ENCODE results near the gene NOTCH4. TPM values are rescaled to one million over a fixed set of nuclear protein-coding genes. Genes with fewer than 3 reads are reported as not detected.
"Not testable (repeated sequence)": the region's sequence is repeated elsewhere in the genome, so short reads cannot be mapped to it uniquely, and the experiment has no call there.

The NOTCH4 gene
- total RNA-seq, 2 experiments from 2014 or later: 0.50 TPM; not detected in 1

DNA sequence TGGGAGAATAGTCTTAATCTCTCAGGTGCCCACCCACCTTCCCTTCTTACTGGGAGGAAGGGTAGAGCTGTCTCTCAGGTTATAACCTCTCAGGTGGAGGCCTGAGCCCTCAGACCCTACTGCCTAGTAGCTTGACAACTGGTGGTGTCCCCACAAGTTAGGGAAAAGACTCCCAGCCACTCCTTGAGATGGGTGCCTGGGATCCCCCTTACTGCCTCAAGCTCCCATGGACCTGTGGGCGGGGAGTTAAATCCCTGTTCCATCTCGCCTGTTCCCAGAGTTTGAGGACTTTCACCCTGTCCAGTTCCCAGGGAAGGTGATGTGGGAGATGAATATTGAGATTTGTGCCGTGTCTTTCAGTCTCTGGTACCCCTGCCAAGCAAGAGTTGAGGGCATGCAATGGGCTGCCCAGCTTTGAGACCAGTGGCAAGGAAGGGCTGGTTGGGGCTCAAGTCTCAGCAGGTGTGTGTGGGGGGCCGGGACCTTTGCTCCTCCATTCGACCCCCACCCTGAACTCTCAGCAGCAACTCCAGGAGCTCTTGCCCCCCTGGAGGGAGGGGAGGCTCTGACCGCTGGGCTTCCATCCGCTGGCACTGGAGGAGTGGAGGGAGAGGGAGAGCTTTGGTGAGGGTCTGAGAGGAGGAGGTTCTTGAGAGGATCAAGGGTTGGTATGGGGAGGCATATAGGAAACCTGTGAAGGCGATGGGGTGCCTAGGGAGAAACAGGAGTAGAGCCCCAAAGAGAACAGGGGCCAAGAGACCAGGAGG, 32.8 kb downstream of the NOTCH4 start:
- DNase-seq: peak; percentile 23
- Mint-ChIP-seq H3K36me3 (ENCODE audit: low read depth) (peaks cover 35% of the 10 kb centered on the region), H3K4me3 (peak overlapping the region; percentile 95), H3K9me3 (no peaks in the 10 kb centered on the region), H3K27me3 (ENCODE audit: low read depth) (no peaks in the 10 kb centered on the region), H3K4me1 (ENCODE audit: low read depth) (peaks cover 59% of the 10 kb centered on the region), H3K27ac (peak overlapping the region; percentile 99)
- intact Hi-C loops (cut with micrococcal nuclease): loop anchor here (1.0 to 10.0 kb wide), 6 partner anchors 13 to 1014 kb away; partner anchors contain the start of genes ATF6B, ATP6V1G2, CLIC1 and DDX39B
- CTCF ChIA-PET: no interaction called here

DNA sequence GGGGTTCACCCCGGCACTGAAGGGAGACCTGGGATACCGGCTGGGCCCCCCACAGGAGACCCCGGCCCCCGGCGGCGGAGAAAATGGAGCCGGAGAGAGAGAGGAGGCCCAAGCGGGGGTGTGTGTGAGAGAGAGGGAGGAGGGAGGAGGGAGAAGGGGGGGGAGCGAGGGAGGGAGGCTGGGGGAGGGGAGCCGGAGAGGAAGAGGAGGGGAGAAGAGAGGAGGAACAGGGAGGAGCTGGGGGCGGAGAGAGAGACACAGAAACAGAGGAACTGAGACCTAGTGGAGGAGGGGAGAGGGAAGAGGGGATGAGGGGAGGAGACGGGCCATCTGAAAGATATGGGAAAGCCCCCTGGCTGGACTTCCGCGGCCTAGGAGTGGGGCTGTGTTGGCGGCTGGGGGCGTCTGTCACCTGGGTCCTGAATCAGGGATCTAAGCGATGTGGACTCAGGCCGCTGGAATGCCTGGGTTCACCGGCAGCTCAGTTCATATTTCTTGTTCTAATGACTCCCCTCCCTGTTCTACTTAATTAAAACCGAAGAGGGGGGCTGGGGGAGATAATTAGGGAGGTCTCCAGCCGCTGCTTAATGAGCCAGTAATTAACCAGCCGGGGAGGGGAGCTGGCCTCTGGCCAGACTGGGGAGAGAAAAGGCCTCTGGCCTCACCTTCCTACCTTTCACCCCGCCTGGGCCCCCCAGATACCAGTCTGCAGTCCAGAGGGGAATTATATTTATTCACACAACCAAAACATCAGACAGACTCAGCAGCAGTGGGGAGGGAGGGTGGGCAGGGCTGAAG, 33.6 kb downstream of the NOTCH4 start, which contains the start of gene PBX2:
Gene PBX2, minus strand, starts transcription at position 149 of the 798 bp plus-strand sequence. CDS start 287 bp downstream, outside the sequence.
- Mint-ChIP-seq H3K9me3 (no peaks in the 10 kb centered on the region), H3K36me3 (ENCODE audit: low read depth) (peaks cover 40% of the 10 kb centered on the region), H3K27me3 (ENCODE audit: low read depth) (no peaks in the 10 kb centered on the region), H3K4me3 (peak within 1 kb of the TSS; percentile 95), H3K27ac (peak within 1 kb of the TSS; percentile 99), H3K4me1 (ENCODE audit: low read depth) (peaks cover 66% of the 10 kb centered on the region)
- CTCF ChIA-PET: no interaction called here
- DNase-seq: peak; percentile 93
- intact Hi-C loops (cut with micrococcal nuclease): loop anchor here (1.0 to 10.0 kb wide), 6 partner anchors 12 to 1015 kb away; partner anchors contain the start of genes ATF6B, ATP6V1G2, CLIC1 and DDX39B

DNA sequence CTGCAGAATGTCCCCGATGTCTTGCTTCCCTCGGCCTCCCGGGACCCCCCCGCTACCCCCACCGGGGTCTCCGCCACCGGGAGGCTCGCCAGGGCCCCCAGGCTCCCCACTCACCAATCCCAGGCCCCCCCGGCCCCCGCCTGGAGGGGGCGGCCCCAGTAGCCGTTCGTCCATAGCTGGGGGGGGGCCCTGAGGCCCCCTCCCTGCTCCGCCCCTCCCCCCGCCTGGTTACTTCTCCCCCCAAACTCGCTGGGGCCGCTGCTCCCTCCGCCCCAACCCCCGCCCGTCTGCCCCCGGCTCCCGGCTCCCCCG, 34.2 kb downstream of the NOTCH4 start:
- peak overlapping the region; percentile 78 for H3K4me3 Mint-ChIP-seq
- no peaks in the 10 kb centered on the region for H3K27me3 Mint-ChIP-seq (ENCODE audit: low read depth)
- no peak for DNase-seq
- H3K27ac Mint-ChIP-seq: peak overlapping the region; percentile 88
- CTCF ChIA-PET: no interaction called here
- intact Hi-C loops (cut with micrococcal nuclease): loop anchor here (1.0 to 10.0 kb wide), 6 partner anchors 11 to 1015 kb away; partner anchors contain the start of genes ATF6B, ATP6V1G2, CLIC1 and DDX39B
- H3K4me1 Mint-ChIP-seq (ENCODE audit: low read depth): peaks cover 60% of the 10 kb centered on the region
- H3K9me3 Mint-ChIP-seq: no peaks in the 10 kb centered on the region
- H3K36me3 Mint-ChIP-seq (ENCODE audit: low read depth): peaks cover 40% of the 10 kb centered on the region

DNA sequence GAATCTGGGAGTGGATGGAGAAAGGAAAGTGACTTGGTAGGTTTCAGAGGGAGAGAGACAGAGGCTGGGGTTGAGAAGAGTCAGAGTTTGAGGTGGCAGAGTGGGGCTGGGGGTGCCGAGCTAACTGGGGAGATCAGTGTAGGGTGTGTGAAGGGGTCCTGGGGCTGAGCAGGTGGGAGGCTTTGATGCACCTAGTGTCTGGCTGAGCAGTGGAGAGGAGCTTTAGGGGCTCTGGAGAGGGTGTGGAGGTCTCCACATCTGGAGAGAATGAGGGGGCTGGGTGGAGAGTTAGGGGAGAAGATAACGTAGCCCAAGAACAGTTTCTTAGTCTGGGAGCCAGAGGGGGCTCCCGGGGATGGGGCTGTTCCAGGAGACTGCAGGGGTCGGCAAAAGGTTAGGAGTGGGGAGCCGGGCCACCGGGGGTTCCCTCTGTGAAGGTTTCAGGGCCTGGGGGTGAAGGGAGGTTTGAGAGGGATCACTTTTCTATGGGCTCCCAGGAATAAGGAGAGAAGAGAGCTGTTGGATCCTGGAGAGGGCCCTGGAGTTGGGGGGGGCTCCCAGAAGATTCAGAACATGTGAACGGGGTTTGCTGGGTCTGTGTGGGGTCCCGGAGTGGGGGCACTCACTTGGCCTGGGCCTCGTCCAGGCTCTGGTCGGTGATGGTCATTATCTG, 34.7 kb downstream of the NOTCH4 start:
- intact Hi-C loops (cut with micrococcal nuclease): no loop called here
- H3K9me3 Mint-ChIP-seq: no peaks in the 10 kb centered on the region
- H3K27me3 Mint-ChIP-seq (ENCODE audit: low read depth): no peaks in the 10 kb centered on the region
- CTCF ChIA-PET: interaction anchor here (1.7 kb wide), 1 partner anchor 13 kb away, joined by 3 read pairs; no protein-coding TSS in a partner anchor
- H3K27ac Mint-ChIP-seq: peak overlapping the region; percentile 88
- no peak for DNase-seq
- H3K4me1 Mint-ChIP-seq (ENCODE audit: low read depth): peaks cover 58% of the 10 kb centered on the region
- peak overlapping the region; percentile 78 for H3K4me3 Mint-ChIP-seq
- H3K36me3 Mint-ChIP-seq (ENCODE audit: low read depth): peaks cover 40% of the 10 kb centered on the region

DNA sequence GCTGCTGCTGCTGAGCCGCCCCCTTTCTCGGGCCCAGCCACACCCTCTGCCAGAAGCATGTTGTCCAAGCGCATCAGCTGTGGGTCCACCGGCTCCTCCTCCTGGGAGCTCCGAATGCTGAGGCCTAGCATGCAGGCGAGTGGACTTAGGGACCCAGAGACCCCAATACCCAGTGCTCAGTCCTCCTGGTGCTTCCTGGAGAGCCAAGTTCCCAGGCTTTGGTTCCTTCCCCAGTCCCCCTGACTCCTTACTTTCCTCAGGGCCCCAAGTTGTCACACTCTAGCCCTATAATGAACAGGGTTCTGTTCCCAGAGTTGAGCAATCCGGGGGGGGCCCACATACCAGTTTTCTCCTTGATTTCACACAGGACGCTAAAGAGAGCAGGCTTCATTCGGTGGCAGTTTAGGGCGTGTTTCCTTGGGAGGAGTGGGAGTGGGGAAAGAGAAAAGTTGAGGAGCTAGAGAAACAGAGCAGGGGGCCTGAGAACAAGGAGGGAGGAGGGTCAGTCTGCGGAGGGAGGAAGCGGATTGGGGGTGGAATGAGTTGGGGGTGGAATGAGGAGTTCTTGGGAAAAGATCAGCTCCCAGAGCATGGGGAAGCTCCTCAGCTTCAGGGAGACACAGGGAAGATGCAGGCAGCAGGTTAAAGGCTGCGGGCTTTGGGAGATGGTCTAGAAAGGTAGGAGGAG, 35.3 kb downstream of the NOTCH4 start:
- intact Hi-C loops (cut with micrococcal nuclease): no loop called here
- Mint-ChIP-seq H3K36me3 (ENCODE audit: low read depth) (peaks cover 40% of the 10 kb centered on the region), H3K4me1 (ENCODE audit: low read depth) (peaks cover 56% of the 10 kb centered on the region), H3K27ac (peak overlapping the region; percentile 88), H3K4me3 (peak overlapping the region; percentile 78), H3K9me3 (no peaks in the 10 kb centered on the region), H3K27me3 (ENCODE audit: low read depth) (no peaks in the 10 kb centered on the region)
- CTCF ChIA-PET: interaction anchor here (0.6 to 1.7 kb wide), 2 partner anchors 9 to 12 kb away, joined by 3 read pairs; no protein-coding TSS in a partner anchor
- no peak for DNase-seq

DNA sequence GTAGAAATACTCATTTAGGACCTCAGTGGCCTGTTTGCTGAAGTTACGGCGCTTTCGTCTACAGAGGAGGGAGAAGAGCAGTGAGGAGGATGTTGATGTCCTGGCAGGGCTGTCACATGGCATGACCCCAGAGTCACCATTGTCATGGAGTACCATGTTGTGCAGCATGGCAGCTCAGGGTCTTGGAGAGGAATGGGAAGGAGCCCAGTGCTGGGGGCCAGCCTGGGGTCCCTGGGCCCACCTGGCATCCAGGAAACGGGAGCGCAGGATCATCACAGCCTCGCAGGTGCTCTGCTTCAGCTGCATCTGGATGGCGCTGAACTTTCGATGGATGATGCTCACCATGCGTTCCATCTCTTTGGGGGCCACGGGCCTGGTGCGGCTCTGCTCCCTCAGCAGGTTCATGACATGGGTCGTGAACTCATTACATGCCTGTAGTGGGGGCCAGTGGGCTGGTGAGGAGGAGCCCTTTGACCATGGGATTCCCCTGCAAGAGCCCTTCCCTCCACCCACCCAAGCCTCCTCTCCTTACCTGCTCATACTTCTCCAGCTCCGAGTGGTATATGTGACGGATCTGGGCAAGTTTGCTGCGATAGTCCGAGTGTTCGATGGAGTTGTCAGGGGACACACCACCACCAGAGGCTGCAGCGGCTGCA, 36.0 kb downstream of the NOTCH4 start:
- intact Hi-C loops (cut with micrococcal nuclease); H3K9me3 Mint-ChIP-seq; H3K27me3 Mint-ChIP-seq (ENCODE audit: low read depth); DNase-seq: not testable (repeated sequence)
- Mint-ChIP-seq H3K27ac (peak overlapping the region; percentile 65), H3K36me3 (ENCODE audit: low read depth) (peaks cover 40% of the 10 kb centered on the region), H3K4me1 (ENCODE audit: low read depth) (peaks cover 58% of the 10 kb centered on the region), H3K4me3 (peak overlapping the region; percentile 29)
- CTCF ChIA-PET: interaction anchor here (0.6 to 1.7 kb wide), 2 partner anchors 9 to 11 kb away, joined by 3 read pairs; no protein-coding TSS in a partner anchor

DNA sequence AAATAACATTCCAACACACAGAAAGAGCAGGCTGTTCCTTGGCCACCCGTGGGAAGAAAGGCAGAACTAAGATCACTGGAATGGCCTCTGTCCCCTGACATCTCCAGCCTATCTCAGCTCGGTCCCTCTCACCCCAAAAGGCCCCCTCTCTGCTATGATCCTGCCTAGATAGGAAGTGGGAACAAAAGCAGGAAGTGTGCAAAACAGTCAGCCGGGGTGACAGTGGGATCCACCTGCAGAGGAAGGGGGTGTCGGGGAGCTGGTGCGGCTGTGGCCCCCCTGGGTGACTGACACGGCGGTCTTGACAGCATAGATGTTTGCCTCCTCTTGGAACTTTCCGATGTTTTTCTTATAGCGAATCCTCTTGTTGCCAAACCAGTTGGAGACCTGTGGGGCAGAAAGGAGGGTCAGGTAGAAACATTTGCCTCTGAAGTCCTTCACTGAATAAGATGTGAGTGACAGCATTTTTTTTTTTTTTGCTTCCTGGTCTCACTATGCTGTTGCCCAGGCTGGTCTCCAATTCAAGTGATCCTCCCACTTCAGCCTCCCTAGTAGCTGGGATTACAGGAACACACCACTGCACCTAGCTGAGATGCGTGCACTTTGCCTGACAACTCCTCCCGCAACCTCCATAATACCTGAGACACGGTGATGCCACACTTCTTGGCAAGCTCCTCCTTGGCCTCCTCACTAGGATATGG, 36.7 kb downstream of the NOTCH4 start:
- Mint-ChIP-seq H3K4me3 (peak overlapping the region; percentile 23), H3K4me1 (ENCODE audit: low read depth) (peaks cover 60% of the 10 kb centered on the region), H3K27ac (peak overlapping the region; percentile 73), H3K9me3 (no peaks in the 10 kb centered on the region), H3K27me3 (ENCODE audit: low read depth) (no peaks in the 10 kb centered on the region), H3K36me3 (ENCODE audit: low read depth) (peaks cover 40% of the 10 kb centered on the region)
- DNase-seq: no peak
- intact Hi-C loops (cut with micrococcal nuclease): no loop called here
- CTCF ChIA-PET: no interaction called here

DNA sequence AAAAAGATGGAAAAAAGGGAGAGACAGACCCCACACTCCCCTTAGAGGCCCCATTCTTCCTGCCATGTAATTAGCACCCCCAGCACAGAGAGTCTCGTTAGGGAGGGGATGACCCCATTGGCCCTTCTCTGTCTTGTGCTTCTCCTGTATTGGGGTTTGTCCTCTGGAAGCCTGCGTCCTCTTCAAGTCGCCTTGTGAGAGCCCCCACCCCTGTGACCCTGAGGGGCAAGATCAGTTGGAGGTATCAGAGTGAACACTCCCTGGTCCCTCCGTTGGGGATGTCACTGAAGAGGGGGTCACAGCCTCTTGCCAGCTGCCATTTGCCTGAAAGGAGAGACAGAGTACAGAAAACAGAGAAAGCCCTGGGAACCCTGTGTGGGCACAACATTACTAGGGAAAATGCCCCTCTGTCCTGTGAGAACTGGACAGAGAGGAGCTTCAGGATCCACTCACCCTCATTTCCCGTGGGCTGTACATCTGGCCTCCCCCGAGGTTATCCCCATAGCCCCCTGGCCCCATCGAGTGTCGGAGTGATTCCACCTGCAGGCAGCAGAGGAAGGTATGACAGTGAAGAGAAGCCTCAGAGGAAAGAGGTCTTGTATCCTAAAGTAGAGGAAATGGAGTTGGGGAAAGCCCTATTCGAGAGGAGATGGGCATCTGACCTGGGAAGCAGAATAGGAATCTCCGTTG, 37.6 kb downstream of the NOTCH4 start:
- intact Hi-C loops (cut with micrococcal nuclease); H3K4me3 Mint-ChIP-seq; H3K9me3 Mint-ChIP-seq; DNase-seq; H3K27me3 Mint-ChIP-seq (ENCODE audit: low read depth); CTCF ChIA-PET: not testable (repeated sequence)
- peak overlapping the region; percentile 73 for H3K27ac Mint-ChIP-seq
- peaks cover 59% of the 10 kb centered on the region for H3K4me1 Mint-ChIP-seq (ENCODE audit: low read depth)
- H3K36me3 Mint-ChIP-seq (ENCODE audit: low read depth): peaks cover 35% of the 10 kb centered on the region

DNA sequence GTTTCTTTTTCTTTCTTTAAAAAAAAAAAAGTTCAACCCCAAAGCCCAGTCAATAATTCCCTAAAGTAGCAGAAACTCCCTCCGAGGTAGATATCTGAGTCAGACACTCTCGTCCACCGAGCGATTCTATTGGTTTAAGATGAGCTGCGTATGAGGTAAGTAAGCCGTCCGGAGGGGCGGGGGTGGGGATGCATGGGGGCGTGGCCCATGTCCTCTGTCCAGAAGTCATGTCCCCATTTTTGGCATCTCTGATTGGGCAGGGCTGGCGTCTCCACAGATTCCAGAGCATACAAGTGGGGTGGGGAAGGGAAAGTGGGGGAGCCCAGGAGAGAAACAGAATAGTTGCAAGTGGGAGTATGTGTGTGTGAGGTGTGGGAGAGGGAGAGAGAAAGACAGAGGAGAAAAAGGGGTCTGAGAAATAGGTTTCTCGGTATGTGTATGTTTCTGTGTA, 38.2 kb downstream of the NOTCH4 start:
- Mint-ChIP-seq H3K4me1 (ENCODE audit: low read depth) (peaks cover 57% of the 10 kb centered on the region), H3K27ac (peak overlapping the region; percentile 73), H3K36me3 (ENCODE audit: low read depth) (peaks cover 32% of the 10 kb centered on the region)
- H3K27me3 Mint-ChIP-seq (ENCODE audit: low read depth); intact Hi-C loops (cut with micrococcal nuclease); CTCF ChIA-PET; H3K9me3 Mint-ChIP-seq; H3K4me3 Mint-ChIP-seq: not testable (repeated sequence)
- peak; percentile 65 for DNase-seq

DNA sequence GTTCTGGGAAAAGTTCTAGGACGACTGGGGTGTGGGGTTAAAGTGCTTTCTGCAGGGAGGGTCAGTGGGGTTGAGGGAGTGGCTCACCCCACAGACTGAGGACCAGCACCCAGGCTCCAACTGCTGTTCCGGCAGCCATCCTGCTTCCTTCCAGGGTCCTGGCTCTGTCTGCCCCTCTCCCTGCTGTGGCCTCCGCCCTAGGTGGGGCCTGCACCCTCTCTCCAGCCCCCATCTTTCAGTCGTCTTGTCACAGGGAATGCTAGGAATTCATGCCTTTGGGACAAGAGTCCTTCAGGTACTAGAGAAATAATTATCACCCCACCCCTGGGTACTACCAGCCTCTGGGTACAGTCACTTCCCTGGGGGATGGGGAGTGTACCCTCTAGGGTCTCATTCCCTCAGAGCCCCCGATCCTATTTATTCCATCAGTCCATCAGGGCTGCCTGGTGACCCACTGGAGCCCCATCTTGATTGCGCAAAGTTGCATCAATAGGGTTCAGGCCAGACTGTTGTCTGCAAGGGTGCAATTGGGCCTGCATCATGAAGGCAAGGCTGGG, 39.7 kb downstream of the NOTCH4 start, which contains the start of gene AGER:
Gene AGER, minus strand, starts transcription at position 170 of the 557 bp plus-strand sequence. Its CDS starts 31 bp downstream, at position 139.
- Mint-ChIP-seq H3K27ac (peak within 1 kb of the TSS; percentile 39), H3K4me1 (ENCODE audit: low read depth) (peaks cover 69% of the 10 kb centered on the region), H3K9me3 (no peaks in the 10 kb centered on the region), H3K27me3 (ENCODE audit: low read depth) (no peaks in the 10 kb centered on the region), H3K4me3 (no peak within 1 kb of the TSS), H3K36me3 (ENCODE audit: low read depth) (peaks cover 35% of the 10 kb centered on the region)
- intact Hi-C loops (cut with micrococcal nuclease): no loop called here
- CTCF ChIA-PET: no interaction called here
- DNase-seq: no peak
